GM19099 (cell line): ENCODE measurements around the gene CHRNB2.

Experiments
- POLR2A ChIP-seq: IDR thresholded peaks from 3 replicates; pipeline ENCODE4 v1.6.1; 2011; ENCODE audit warnings: low read depth; ENCODE audit not compliant: insufficient read length; ENCODE audit errors: extremely low read depth

Gene CHRNB2

GRCh38 chr1:154568157-154568815, 708 bp downstream of the CHRNB2 start:
- TF ChIP-seq POLR2A: no peak

GRCh38 chr1:154571244-154571963, 3.8 kb downstream of the CHRNB2 start:
- no peak for TF ChIP-seq POLR2A

GRCh38 chr1:154571964-154572288, 4.3 kb downstream of the CHRNB2 start:
- TF ChIP-seq POLR2A: no peak

- no peak for TF ChIP-seq POLR2A
Observed at GRCh38 chr1:154572468-154573167, 5.0 kb downstream of the CHRNB2 start.

GRCh38 chr1:154573168-154573510, 5.6 kb downstream of the CHRNB2 start:
- TF ChIP-seq POLR2A: no peak

GRCh38 chr1:154574716-154575115, 7.1 kb downstream of the CHRNB2 start:
- no peak for TF ChIP-seq POLR2A

- no peak for TF ChIP-seq POLR2A
Observed at GRCh38 chr1:154575147-154575927, 7.8 kb downstream of the CHRNB2 start.

- no peak for TF ChIP-seq POLR2A
Observed at GRCh38 chr1:154575951-154576566, 8.5 kb downstream of the CHRNB2 start.

GRCh38 chr1:154577346-154578057, 9.9 kb downstream of the CHRNB2 start:
- no peak for TF ChIP-seq POLR2A

GRCh38 chr1:154578058-154578418, 10.5 kb downstream of the CHRNB2 start:
- TF ChIP-seq POLR2A: peak; percentile 22

- TF ChIP-seq POLR2A: peak; percentile 14
Observed at GRCh38 chr1:154579374-154579773, 11.8 kb downstream of the CHRNB2 start.

GRCh38 chr1:154581766-154582165, 14.2 kb downstream of the CHRNB2 start:
- no peak for TF ChIP-seq POLR2A

- TF ChIP-seq POLR2A: no peak
Observed at GRCh38 chr1:154582885-154583284, 15.3 kb downstream of the CHRNB2 start.

- no peak for TF ChIP-seq POLR2A
Observed at GRCh38 chr1:154583773-154584172, 16.2 kb downstream of the CHRNB2 start.
